ENCODE data around the gene PPP2R5B.

Gene PPP2R5B

DNA sequence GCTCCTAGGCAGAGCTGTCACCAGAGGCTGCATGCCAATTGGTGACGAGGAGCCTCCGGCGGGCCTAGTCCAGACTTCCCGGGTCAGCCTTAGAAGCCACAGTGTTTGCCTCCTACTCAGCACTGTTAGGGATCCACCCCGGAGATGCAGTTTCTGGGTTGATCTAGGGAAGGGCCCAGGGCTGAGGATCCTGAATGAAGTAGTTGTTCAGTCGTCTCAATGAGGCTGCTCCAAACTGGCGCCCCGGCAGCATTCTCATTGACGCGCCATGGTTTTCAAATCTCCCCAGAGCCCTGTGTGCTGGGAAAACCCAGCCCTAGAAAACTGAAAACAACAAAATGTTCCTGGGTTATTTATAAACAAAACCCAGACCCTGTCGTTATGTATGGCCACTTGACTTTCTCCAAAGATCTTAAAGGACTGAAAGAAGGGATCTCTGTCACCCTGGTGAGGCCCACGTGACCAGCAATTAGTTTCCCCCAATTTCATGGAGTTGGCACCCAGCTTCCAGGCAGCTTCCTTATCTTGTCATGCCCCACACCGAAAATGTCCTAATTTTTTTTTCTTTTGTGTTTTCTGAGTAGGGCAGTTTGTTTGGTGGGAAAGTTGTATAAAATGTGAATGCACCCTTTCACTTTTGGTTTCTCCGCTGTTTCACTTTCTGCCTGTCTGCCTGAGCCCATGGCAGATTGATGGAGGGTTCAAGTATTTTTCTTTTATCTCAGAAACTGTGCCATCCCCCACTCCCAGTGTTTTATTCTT is 44.1 kb upstream of the PPP2R5B start:
- DNase-seq (ENCODE audit: low read depth in 1 of 2, low spot score in 1 of 2), result no peak
- H3K27me3 ChIP-seq (ENCODE audit: insufficient read depth, poor library complexity, severe bottlenecking), result no peaks in the 10 kb centered on the region
- H3K27ac ChIP-seq (replicated peaks), result no peak overlapping the region
- no peak overlapping the region for H3K4me3 ChIP-seq (replicated peaks; ENCODE audit: insufficient read depth, low read length)
- TF ChIP-seq, protein P1, sequence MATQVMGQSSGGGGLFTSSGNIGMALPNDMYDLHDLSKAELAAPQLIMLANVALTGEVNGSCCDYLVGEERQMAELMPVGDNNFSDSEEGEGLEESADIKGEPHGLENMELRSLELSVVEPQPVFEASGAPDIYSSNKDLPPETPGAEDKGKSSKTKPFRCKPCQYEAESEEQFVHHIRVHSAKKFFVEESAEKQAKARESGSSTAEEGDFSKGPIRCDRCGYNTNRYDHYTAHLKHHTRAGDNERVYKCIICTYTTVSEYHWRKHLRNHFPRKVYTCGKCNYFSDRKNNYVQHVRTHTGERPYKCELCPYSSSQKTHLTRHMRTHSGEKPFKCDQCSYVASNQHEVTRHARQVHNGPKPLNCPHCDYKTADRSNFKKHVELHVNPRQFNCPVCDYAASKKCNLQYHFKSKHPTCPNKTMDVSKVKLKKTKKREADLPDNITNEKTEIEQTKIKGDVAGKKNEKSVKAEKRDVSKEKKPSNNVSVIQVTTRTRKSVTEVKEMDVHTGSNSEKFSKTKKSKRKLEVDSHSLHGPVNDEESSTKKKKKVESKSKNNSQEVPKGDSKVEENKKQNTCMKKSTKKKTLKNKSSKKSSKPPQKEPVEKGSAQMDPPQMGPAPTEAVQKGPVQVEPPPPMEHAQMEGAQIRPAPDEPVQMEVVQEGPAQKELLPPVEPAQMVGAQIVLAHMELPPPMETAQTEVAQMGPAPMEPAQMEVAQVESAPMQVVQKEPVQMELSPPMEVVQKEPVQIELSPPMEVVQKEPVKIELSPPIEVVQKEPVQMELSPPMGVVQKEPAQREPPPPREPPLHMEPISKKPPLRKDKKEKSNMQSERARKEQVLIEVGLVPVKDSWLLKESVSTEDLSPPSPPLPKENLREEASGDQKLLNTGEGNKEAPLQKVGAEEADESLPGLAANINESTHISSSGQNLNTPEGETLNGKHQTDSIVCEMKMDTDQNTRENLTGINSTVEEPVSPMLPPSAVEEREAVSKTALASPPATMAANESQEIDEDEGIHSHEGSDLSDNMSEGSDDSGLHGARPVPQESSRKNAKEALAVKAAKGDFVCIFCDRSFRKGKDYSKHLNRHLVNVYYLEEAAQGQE (IDR thresholded peaks at IDR 0.05; ENCODE audit: insufficient replicate concordance, low read depth), result no peak
- TF ChIP-seq SPI1 (IDR thresholded peaks at IDR 0.05; ENCODE audit: borderline replicate concordance, low read depth), result no peak
- no peak for TF ChIP-seq GABPA (IDR thresholded peaks at IDR 0.05; ENCODE audit: low read depth)
- no peak for TF ChIP-seq POLR2AphosphoS5 (IDR thresholded peaks at IDR 0.05; ENCODE audit: low read depth)
- TF ChIP-seq, protein P2, sequence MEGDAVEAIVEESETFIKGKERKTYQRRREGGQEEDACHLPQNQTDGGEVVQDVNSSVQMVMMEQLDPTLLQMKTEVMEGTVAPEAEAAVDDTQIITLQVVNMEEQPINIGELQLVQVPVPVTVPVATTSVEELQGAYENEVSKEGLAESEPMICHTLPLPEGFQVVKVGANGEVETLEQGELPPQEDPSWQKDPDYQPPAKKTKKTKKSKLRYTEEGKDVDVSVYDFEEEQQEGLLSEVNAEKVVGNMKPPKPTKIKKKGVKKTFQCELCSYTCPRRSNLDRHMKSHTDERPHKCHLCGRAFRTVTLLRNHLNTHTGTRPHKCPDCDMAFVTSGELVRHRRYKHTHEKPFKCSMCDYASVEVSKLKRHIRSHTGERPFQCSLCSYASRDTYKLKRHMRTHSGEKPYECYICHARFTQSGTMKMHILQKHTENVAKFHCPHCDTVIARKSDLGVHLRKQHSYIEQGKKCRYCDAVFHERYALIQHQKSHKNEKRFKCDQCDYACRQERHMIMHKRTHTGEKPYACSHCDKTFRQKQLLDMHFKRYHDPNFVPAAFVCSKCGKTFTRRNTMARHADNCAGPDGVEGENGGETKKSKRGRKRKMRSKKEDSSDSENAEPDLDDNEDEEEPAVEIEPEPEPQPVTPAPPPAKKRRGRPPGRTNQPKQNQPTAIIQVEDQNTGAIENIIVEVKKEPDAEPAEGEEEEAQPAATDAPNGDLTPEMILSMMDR (IDR thresholded peaks at IDR 0.05; ENCODE audit: insufficient read depth, low read length), result no peak

DNA sequence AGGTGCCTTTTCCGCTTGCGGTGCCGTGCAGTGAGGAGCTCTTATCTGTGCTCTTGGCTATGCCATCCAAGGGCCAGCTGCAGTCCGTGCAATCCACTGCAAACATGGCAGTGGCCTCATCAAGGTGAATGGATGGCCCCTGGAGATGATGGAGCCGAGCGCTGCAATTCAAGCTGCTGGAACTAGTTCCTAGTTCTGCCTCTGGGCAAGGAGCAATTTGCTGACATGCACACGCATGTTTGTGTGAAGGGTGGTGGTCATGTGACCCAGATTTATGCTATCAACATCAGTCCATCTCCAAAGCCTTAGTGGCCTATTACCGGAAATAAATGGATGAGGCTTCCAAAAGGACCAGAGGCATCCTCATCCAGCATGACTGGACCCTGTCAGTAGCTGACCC is 43.0 kb upstream of the PPP2R5B start:
- Histone ChIP-seq H3K27me3 (ENCODE audit: insufficient read depth, poor library complexity, severe bottlenecking) (no peaks in the 10 kb centered on the region), H3K4me3 (replicated peaks; ENCODE audit: insufficient read depth, low read length) (no peak overlapping the region), H3K27ac (replicated peaks) (no peak overlapping the region)
- no peak for DNase-seq (ENCODE audit: low read depth in 1 of 2, low spot score in 1 of 2)
- TF ChIP-seq, protein P2 (IDR thresholded peaks at IDR 0.05; ENCODE audit: insufficient read depth, low read length), result no peak
- TF ChIP-seq GABPA (IDR thresholded peaks at IDR 0.05; ENCODE audit: low read depth), result no peak
- TF ChIP-seq, protein P1 (IDR thresholded peaks at IDR 0.05; ENCODE audit: insufficient replicate concordance, low read depth), result no peak
- TF ChIP-seq SPI1 (IDR thresholded peaks at IDR 0.05; ENCODE audit: borderline replicate concordance, low read depth), result no peak

DNA sequence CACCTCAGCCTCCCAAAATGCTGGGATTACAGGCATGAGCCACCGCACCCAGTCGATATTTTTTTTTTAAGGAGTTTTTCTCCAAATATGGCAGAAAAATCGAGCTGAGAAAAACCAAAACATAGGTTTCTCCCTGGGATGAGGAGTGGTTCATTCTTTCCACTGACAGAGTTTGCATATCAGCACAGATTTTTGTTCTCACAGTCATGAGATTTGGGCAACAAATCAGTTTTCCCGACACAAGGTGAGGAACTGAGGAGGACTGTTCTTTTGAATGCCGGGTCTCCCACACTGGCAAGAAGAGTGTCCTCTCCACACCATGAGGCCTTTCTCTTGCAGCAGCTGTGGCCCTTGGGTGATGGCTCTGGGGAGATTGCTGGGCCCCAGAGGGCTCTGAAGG is 42.2 kb upstream of the PPP2R5B start:
- no peak for DNase-seq (ENCODE audit: low read depth in 1 of 2, low spot score in 1 of 2)
- no peaks in the 10 kb centered on the region for H3K27me3 ChIP-seq (ENCODE audit: insufficient read depth, poor library complexity, severe bottlenecking)
- no peak overlapping the region for H3K27ac ChIP-seq (replicated peaks)
- H3K4me3 ChIP-seq (replicated peaks; ENCODE audit: insufficient read depth, low read length), result no peak overlapping the region
- TF ChIP-seq, protein P2 (IDR thresholded peaks at IDR 0.05; ENCODE audit: insufficient read depth, low read length), result no peak

DNA sequence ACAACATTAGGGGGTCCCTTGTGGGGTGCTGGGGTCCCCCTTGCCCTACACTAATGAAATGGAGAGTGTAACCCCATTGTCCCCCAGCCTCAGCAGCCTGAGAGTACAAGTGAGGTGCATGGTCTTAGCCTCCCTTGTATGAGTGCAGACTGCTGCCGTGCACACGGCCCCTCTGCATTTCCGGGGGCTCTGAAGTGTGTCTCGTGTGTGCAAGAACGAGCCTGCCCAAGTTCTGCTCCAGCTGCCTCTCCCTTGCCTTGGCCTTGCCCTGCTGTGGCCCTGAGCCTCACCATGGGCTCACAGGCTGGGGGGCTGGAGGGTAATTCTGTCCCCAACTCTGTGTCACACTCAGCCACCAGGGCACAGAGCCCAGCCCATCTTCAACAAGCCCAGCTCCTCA is 40.9 kb upstream of the PPP2R5B start:
- TF ChIP-seq, protein P1 (IDR thresholded peaks at IDR 0.05; ENCODE audit: insufficient replicate concordance, low read depth), result no peak
- TF ChIP-seq, protein P2 (IDR thresholded peaks at IDR 0.05; ENCODE audit: insufficient read depth, low read length), result no peak
- TF ChIP-seq GABPA (IDR thresholded peaks at IDR 0.05; ENCODE audit: low read depth) (no peak), POLR2AphosphoS5 (IDR thresholded peaks at IDR 0.05; ENCODE audit: low read depth) (no peak), SPI1 (IDR thresholded peaks at IDR 0.05; ENCODE audit: borderline replicate concordance, low read depth) (no peak)
- Histone ChIP-seq H3K27ac (replicated peaks) (no peak overlapping the region), H3K4me3 (replicated peaks; ENCODE audit: insufficient read depth, low read length) (no peak overlapping the region), H3K27me3 (ENCODE audit: insufficient read depth, poor library complexity, severe bottlenecking) (no peaks in the 10 kb centered on the region)
- DNase-seq (ENCODE audit: low read depth in 1 of 2, low spot score in 1 of 2), result no peak
